ENCODE measurements around the gene ZBTB3. TPM values are rescaled to one million over a fixed set of nuclear protein-coding genes. Genes with fewer than 3 reads are reported as not detected.

The ZBTB3 gene
- total RNA-seq, 1 experiment from 2014 or later, result 43.4 TPM

DNA sequence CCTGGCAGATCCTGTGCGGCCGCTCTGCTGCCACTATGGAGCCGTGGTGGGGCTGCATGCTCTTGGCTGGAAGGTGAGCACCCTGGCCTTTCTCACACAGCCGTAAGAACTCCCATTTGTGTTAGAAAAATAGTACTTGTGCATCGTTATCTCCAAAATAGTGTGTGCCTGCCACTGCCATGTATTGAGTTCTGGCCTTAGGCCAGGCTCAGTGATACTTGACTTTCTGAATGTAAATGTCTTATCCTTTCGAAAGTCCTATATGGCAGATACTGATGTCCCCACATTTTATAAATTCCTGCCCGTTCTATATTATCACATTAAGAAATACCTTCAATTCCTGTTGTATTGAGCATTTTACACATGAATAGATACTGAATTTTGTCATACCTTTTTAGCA is 28.8 kb upstream of the ZBTB3 start:
- Histone ChIP-seq H3K9me3 (ENCODE audit: control insufficient read depth, low read depth, low read length) (no peaks in the 10 kb centered on the region), H3K23me2 (ENCODE audit: insufficient read length, low read depth, low read length, poor library complexity, severe bottlenecking) (peaks cover 3% of the 10 kb centered on the region), H2BK20ac (ENCODE audit: low read depth, low read length, poor library complexity, severe bottlenecking) (no peak overlapping the region), H2AK5ac (ENCODE audit: insufficient read length, low read length) (no peak overlapping the region), H3K23ac (ENCODE audit: insufficient read length, low read depth, low read length) (no peak overlapping the region), H2BK12ac (ENCODE audit: insufficient read length, low read depth, low read length) (no peak overlapping the region), H3K79me2 (ENCODE audit: insufficient read depth, low read length) (no peaks in the 10 kb centered on the region), H3K4me2 (ENCODE audit: insufficient read depth, insufficient read length, low read length) (no peak overlapping the region), H4K91ac (ENCODE audit: insufficient read length, low read depth, low read length) (no peak overlapping the region), H2AFZ (ENCODE audit: low read length) (no peak overlapping the region), H3K56ac (ENCODE audit: insufficient read length, low read depth, low read length) (no peak overlapping the region), H2BK5ac (ENCODE audit: insufficient read length, low read length) (no peak overlapping the region), H3K9ac (ENCODE audit: extremely low read depth, insufficient read length, low read length) (no peak overlapping the region), H3K4ac (ENCODE audit: low read depth, low read length) (no peak overlapping the region), H3K27ac (ENCODE audit: insufficient read length, low read depth, low read length) (no peak overlapping the region), H2BK120ac (ENCODE audit: low read depth, low read length, poor library complexity, severe bottlenecking) (no peak overlapping the region), H4K20me1 (ENCODE audit: control insufficient read depth, insufficient read depth, insufficient read length) (no peaks in the 10 kb centered on the region), H3K79me1 (ENCODE audit: insufficient read depth, low read depth, low read length, poor library complexity, severe bottlenecking) (no peaks in the 10 kb centered on the region), H3K18ac (ENCODE audit: insufficient read length, low read depth, low read length) (no peak overlapping the region), H3T11ph (ENCODE audit: low read length) (no peak overlapping the region), H4K5ac (ENCODE audit: insufficient read length, low read depth, low read length) (no peak overlapping the region), H3K27me3 (ENCODE audit: insufficient read depth, low read length) (no peaks in the 10 kb centered on the region), H2BK15ac (ENCODE audit: low read depth, low read length) (no peak overlapping the region), H3K14ac (ENCODE audit: insufficient read depth, low read length) (no peak overlapping the region), H3K4me1 (ENCODE audit: insufficient read depth, low read length) (no peaks in the 10 kb centered on the region), H4K8ac (replicated peaks; ENCODE audit: insufficient read length, low read depth, low read length) (no peak overlapping the region)
- H3K27me3 Mint-ChIP-seq (ENCODE audit: low read depth), result no peaks in the 10 kb centered on the region
- no peak overlapping the region for H3K4me3 Mint-ChIP-seq
- TF ChIP-seq, protein P1, sequence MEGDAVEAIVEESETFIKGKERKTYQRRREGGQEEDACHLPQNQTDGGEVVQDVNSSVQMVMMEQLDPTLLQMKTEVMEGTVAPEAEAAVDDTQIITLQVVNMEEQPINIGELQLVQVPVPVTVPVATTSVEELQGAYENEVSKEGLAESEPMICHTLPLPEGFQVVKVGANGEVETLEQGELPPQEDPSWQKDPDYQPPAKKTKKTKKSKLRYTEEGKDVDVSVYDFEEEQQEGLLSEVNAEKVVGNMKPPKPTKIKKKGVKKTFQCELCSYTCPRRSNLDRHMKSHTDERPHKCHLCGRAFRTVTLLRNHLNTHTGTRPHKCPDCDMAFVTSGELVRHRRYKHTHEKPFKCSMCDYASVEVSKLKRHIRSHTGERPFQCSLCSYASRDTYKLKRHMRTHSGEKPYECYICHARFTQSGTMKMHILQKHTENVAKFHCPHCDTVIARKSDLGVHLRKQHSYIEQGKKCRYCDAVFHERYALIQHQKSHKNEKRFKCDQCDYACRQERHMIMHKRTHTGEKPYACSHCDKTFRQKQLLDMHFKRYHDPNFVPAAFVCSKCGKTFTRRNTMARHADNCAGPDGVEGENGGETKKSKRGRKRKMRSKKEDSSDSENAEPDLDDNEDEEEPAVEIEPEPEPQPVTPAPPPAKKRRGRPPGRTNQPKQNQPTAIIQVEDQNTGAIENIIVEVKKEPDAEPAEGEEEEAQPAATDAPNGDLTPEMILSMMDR (conservative IDR thresholded peaks at IDR 0.05), result no peak
- no peak overlapping the region for H3K27ac Mint-ChIP-seq
- H3K36me3 Mint-ChIP-seq (ENCODE audit: insufficient read depth in 1 of 3, low read depth in 3 of 3), result peaks cover 29 to 66% (median 48%) of the 10 kb centered on the region in 3 experiments
- no peak for DNase-seq
- H3K4me1 Mint-ChIP-seq, result peaks cover 4 to 9% of the 10 kb centered on the region in 2 experiments
- H3K9me3 Mint-ChIP-seq, result no peaks in the 10 kb centered on the region
- WGBS (ENCODE audit: extremely low coverage, insufficient read length, low lambda C conversion rate), result no CpG with 5 or more reads among the region's 7 CpGs
